Gastrocnemius medialis (tissue), 4 donors: ENCODE data around the gene PROK2. TPM values are rescaled to one million over a fixed set of nuclear protein-coding genes. Genes with fewer than 3 reads are reported as not detected.
A peak's percentile ranks its signal among the peaks of the same experiment; 100 is the strongest.

Source experiments
- ATAC-seq, 2 donors: fragments of 150-250 bp; one replicate each; pipeline ENCODE4 v1.9.1; 2016
- DNase-seq, 2 donors: peaks; one replicate each; pipeline ENCODE4 v3.0.0-alpha.2; 2019
- H3K27ac ChIP-seq, 4 donors: fragments of 200-600 bp; sonication (generic); 1 replicate in 1 of 4; 2 replicates in 3 of 4; pipeline ENCODE4 v1.5.1; 2016 to 2018; ENCODE audit warnings: mild to moderate bottlenecking in 2 of 4, moderate library complexity in 1 of 4
- H3K27me3 ChIP-seq, 3 donors: fragments of 200-600 bp; sonication (generic) in 2 of 3; 1 replicate in 1 of 3; 2 replicates in 2 of 3; pipeline versions ENCODE4 v1.5.1 to v1.6.0; 2016 to 2019; ENCODE audit warnings: mild to moderate bottlenecking in 1 of 3, moderate library complexity in 1 of 3
- H3K36me3 ChIP-seq, 2 donors: fragments of 200-600 bp; sonication (generic) in 1 of 2; one replicate each; pipeline ENCODE4 v1.5.1; 2017 to 2018
- H3K4me1 ChIP-seq, 2 donors: fragments of 200-600 bp; sonication (generic) in 1 of 2; one replicate each; pipeline ENCODE4 v1.5.1; 2016 to 2017; ENCODE audit warnings: mild to moderate bottlenecking in 2 of 2
- H3K4me3 ChIP-seq, 4 donors: fragments of 200-600 bp; sonication (generic) in 3 of 4; 1 replicate in 1 of 4; 2 replicates in 3 of 4; pipeline ENCODE4 v1.5.1; 2016 to 2019; ENCODE audit warnings: mild to moderate bottlenecking in 2 of 4
- H3K9me3 ChIP-seq, 3 donors: fragments of 200-600 bp; sonication (generic) in 2 of 3; 1 replicate in 1 of 3; 2 replicates in 2 of 3; pipeline ENCODE4 v1.5.1; 2016 to 2019
- CTCF ChIP-seq, 5 experiments: fragments of 450-650 bp in 3 of 5; fragments of 200-600 bp in 2 of 5; sonication (generic) in 2 of 5; IDR thresholded peaks in 4 of 5; conservative IDR thresholded peaks in 1 of 5; 1 replicate in 4 of 5; 2 replicates in 1 of 5; pipeline ENCODE4 v1.5.1; 2016 to 2019; ENCODE audit warnings: antibody characterized with exemption in 5 of 5, mild to moderate bottlenecking in 3 of 5, moderate library complexity in 3 of 5
- POLR2A ChIP-seq, 2 donors: fragments of 450-650 bp; IDR thresholded peaks; one replicate each; pipeline ENCODE4 v1.6.1; 2017; ENCODE audit warnings: antibody characterized with exemption in 2 of 2, mild to moderate bottlenecking in 2 of 2, moderate library complexity in 2 of 2
- in situ Hi-C, 4 donors: fragments of 200-750 bp; cut with MboI; loops; one replicate each; pipeline versions ENCODE4 v1.15.0 to v1.8.0; 2017; ENCODE audit warnings: low sequenced_read_pairs in 4 of 4
- intact Hi-C: fragments of 100-400 bp; cut with DNase I; formaldehyde crosslinking; loops from one replicate; pipeline ENCODE4 v1.15.1; 2023; ENCODE audit warnings: low total_unique reads
- total RNA-seq, 4 donors: library from RNA; depleted of rRNA; stranded (reverse); fragments of >200 nt; gene quantifications; one replicate each; pipeline versions ENCODE4 v1.1.0 to v1.2.3, GENCODE V29; 2016

PROK2 gene
- total RNA-seq, 4 donors from 2014 or later = 0.33 TPM; not detected in 3

- in situ Hi-C loops = no loop called here
- Histone ChIP-seq H3K36me3 (no peaks in the 10 kb centered on the region), H3K27ac (no peak overlapping the region), H3K9me3 (no peaks in the 10 kb centered on the region), H3K27me3 (peaks cover 50 to 62% (median 58%) of the 10 kb centered on the region in 3 donors), H3K4me3 (peak overlapping the region in 3 of 4 donors; percentile 27 to 38 (median 33)), H3K4me1 (peaks cover 4 to 8% of the 10 kb centered on the region in 2 donors)
- ATAC-seq (no peak), DNase-seq (no peak)
- TF ChIP-seq POLR2A (IDR thresholded peaks at IDR 0.05) (no peak), CTCF (IDR thresholded peaks at IDR 0.05 in 4 of 5, conservative IDR thresholded peaks at IDR 0.05 in 1 of 5) (no peak)
- intact Hi-C loops = no loop called here
Observed at GRCh38 chr3:71785532-71786216, 726 bp upstream of the PROK2 start.

- DNase-seq (no peak), ATAC-seq (no peak)
- Histone ChIP-seq H3K36me3 (no peaks in the 10 kb centered on the region), H3K27me3 (peaks cover 63 to 72% (median 65%) of the 10 kb centered on the region in 3 donors), H3K4me3 (peak overlapping the region; percentile 21 to 36 (median 24)), H3K27ac (no peak overlapping the region), H3K9me3 (no peaks in the 10 kb centered on the region), H3K4me1 (peaks cover 4 to 8% of the 10 kb centered on the region in 2 donors)
- in situ Hi-C loops = no loop called here
- TF ChIP-seq POLR2A (IDR thresholded peaks at IDR 0.05) (no peak), CTCF (IDR thresholded peaks at IDR 0.05 in 4 of 5, conservative IDR thresholded peaks at IDR 0.05 in 1 of 5) (no peak)
- intact Hi-C loops = no loop called here
Observed at GRCh38 chr3:71784201-71784913, 591 bp downstream of the PROK2 start.

- H3K4me3 ChIP-seq = no peak overlapping the region
- in situ Hi-C loops (no loop called here), intact Hi-C loops (no loop called here)
- ATAC-seq (no peak), DNase-seq (no peak)
- TF ChIP-seq POLR2A (IDR thresholded peaks at IDR 0.05) (no peak), CTCF (IDR thresholded peaks at IDR 0.05 in 4 of 5, conservative IDR thresholded peaks at IDR 0.05 in 1 of 5) (no peak)
- H3K4me1 ChIP-seq = peaks cover 4 to 8% of the 10 kb centered on the region in 2 donors
- H3K27ac ChIP-seq = no peak overlapping the region
- H3K9me3 ChIP-seq = no peaks in the 10 kb centered on the region
- H3K27me3 ChIP-seq = peaks cover 64 to 82% (median 71%) of the 10 kb centered on the region in 3 donors
- no peaks in the 10 kb centered on the region for H3K36me3 ChIP-seq
Observed at GRCh38 chr3:71783152-71783551, 1.8 kb downstream of the PROK2 start.

- Histone ChIP-seq H3K27ac (no peak overlapping the region), H3K9me3 (no peaks in the 10 kb centered on the region), H3K36me3 (no peaks in the 10 kb centered on the region), H3K4me3 (no peak overlapping the region), H3K4me1 (peaks cover 4 to 8% of the 10 kb centered on the region in 2 donors), H3K27me3 (peaks cover 57 to 66% (median 58%) of the 10 kb centered on the region in 3 donors)
- in situ Hi-C loops = no loop called here
- ATAC-seq = no peak
- intact Hi-C loops = no loop called here
- TF ChIP-seq CTCF (IDR thresholded peaks at IDR 0.05 in 4 of 5, conservative IDR thresholded peaks at IDR 0.05 in 1 of 5) (no peak), POLR2A (IDR thresholded peaks at IDR 0.05) (no peak)
- no peak for DNase-seq
Observed at GRCh38 chr3:71780430-71780829, 4.5 kb downstream of the PROK2 start.
